DOHH2 (cell line): ENCODE results near the gene HAUS3.

Source experiments
- H3F3A ChIP-seq: fragments of 200-600 bp; sonication (generic), shearing (Covaris generic); 2 replicates; pipeline ENCODE4 v1.6.0; 2016; ENCODE audit warnings: antibody characterized with exemption, mild to moderate bottlenecking; ENCODE audit not compliant: control insufficient read depth, insufficient read depth
- H3K27ac ChIP-seq: fragments of 200-600 bp; sonication (generic); 2 replicates; pipeline ENCODE4 v1.5.1; 2014; ENCODE audit warnings: low read depth, mild to moderate bottlenecking, low read length, moderate library complexity
- H3K27me3 ChIP-seq: fragments of 200-600 bp; sonication (generic); 2 replicates; pipeline ENCODE4 v1.6.1; 2014; ENCODE audit warnings: mild to moderate bottlenecking, low read length, mixed read lengths; ENCODE audit not compliant: control insufficient read depth
- H3K36me3 ChIP-seq: fragments of 200-600 bp; sonication (generic); 2 replicates; pipeline ENCODE4 v1.6.1; 2014; ENCODE audit warnings: mild to moderate bottlenecking, low read length, moderate library complexity, mixed read lengths; ENCODE audit not compliant: control insufficient read depth
- H3K4me1 ChIP-seq: fragments of 200-600 bp; sonication (generic); 2 replicates; pipeline ENCODE4 v1.6.1; 2014; ENCODE audit warnings: mild to moderate bottlenecking, low read length, mixed read lengths; ENCODE audit not compliant: control insufficient read depth
- H3K4me2 ChIP-seq: fragments of 200-600 bp; sonication (generic); 2 replicates; pipeline ENCODE4 v1.6.0; 2014; ENCODE audit warnings: mild to moderate bottlenecking, low read length, moderate library complexity
- H3K4me3 ChIP-seq: fragments of 200-600 bp; sonication (generic); 2 replicates; pipeline ENCODE4 v1.5.1; 2014; ENCODE audit warnings: mild to moderate bottlenecking, low read length, mixed read lengths
- H3K79me2 ChIP-seq: fragments of 200-600 bp; sonication (generic); 2 replicates; pipeline ENCODE4 v1.6.1; 2014; ENCODE audit warnings: mild to moderate bottlenecking, low read length, mixed read lengths; ENCODE audit not compliant: control insufficient read depth
- H3K9me2 ChIP-seq: fragments of 200-600 bp; sonication (generic); replicated peaks from 2 replicates; pipeline ENCODE4 v1.6.1; 2014; ENCODE audit warnings: mild to moderate bottlenecking, low read length, mixed read lengths; ENCODE audit not compliant: control insufficient read depth
- H3K9me3 ChIP-seq: fragments of 200-600 bp; sonication (generic); 2 replicates; pipeline ENCODE4 v1.6.1; 2014; ENCODE audit warnings: antibody characterized with exemption, low read length, mixed read lengths; ENCODE audit not compliant: control insufficient read depth, insufficient read depth
- H4K20me1 ChIP-seq: fragments of 200-600 bp; sonication (generic); 2 replicates; pipeline ENCODE4 v1.6.0; 2014; ENCODE audit warnings: low read depth, mild to moderate bottlenecking, antibody characterized with exemption, low read length, moderate library complexity; ENCODE audit not compliant: control insufficient read depth, insufficient read depth
- CTCF ChIP-seq: fragments of 200-600 bp; sonication (generic); IDR thresholded peaks from one replicate; pipeline ENCODE4 v1.5.1; 2014; ENCODE audit warnings: antibody characterized with exemption, mild to moderate bottlenecking, low read depth, low read length; ENCODE audit not compliant: poor library complexity, severe bottlenecking
- EZH2phosphoT487 ChIP-seq: fragments of 200-600 bp; sonication (generic); IDR thresholded peaks from 2 replicates; pipeline ENCODE4 v1.6.1; 2017; ENCODE audit warnings: borderline replicate concordance, mild to moderate bottlenecking, antibody characterized with exemption, low read length, moderate library complexity, mixed read lengths

HAUS3 gene

GRCh38 chr4:2272026-2272827 is 30.3 kb upstream of the HAUS3 start:
- no peaks in the 10 kb centered on the region for H3K4me1 ChIP-seq
- H3K9me2 ChIP-seq = no peaks in the 10 kb centered on the region
- H3K27me3 ChIP-seq = no peaks in the 10 kb centered on the region
- no peaks in the 10 kb centered on the region for H4K20me1 ChIP-seq
- H3K36me3 ChIP-seq = no peaks in the 10 kb centered on the region
- H3K27ac ChIP-seq = no peak overlapping the region
- no peak overlapping the region for H3K4me2 ChIP-seq
- H3K9me3 ChIP-seq = no peaks in the 10 kb centered on the region
- H3K4me3 ChIP-seq = no peak overlapping the region
- TF ChIP-seq CTCF (no peak), EZH2phosphoT487 (no peak)
- H3K79me2 ChIP-seq = no peaks in the 10 kb centered on the region
- H3F3A ChIP-seq = no peaks in the 10 kb centered on the region

GRCh38 chr4:2271279-2272025 is 29.5 kb upstream of the HAUS3 start:
- Histone ChIP-seq H4K20me1 (no peaks in the 10 kb centered on the region), H3K79me2 (no peaks in the 10 kb centered on the region), H3K9me2 (no peaks in the 10 kb centered on the region), H3K36me3 (no peaks in the 10 kb centered on the region), H3K4me3 (no peak overlapping the region), H3K4me2 (no peak overlapping the region), H3K9me3 (no peaks in the 10 kb centered on the region), H3F3A (no peaks in the 10 kb centered on the region), H3K27me3 (no peaks in the 10 kb centered on the region), H3K4me1 (no peaks in the 10 kb centered on the region), H3K27ac (no peak overlapping the region)
- TF ChIP-seq CTCF (no peak), EZH2phosphoT487 (no peak)

- Histone ChIP-seq H3K27ac (no peak overlapping the region), H3K9me3 (no peaks in the 10 kb centered on the region), H4K20me1 (no peaks in the 10 kb centered on the region), H3K4me1 (no peaks in the 10 kb centered on the region), H3K9me2 (no peaks in the 10 kb centered on the region), H3F3A (no peaks in the 10 kb centered on the region), H3K4me3 (no peak overlapping the region), H3K4me2 (no peak overlapping the region), H3K36me3 (no peaks in the 10 kb centered on the region), H3K79me2 (no peaks in the 10 kb centered on the region), H3K27me3 (no peaks in the 10 kb centered on the region)
- no peak for TF ChIP-seq CTCF
- TF ChIP-seq EZH2phosphoT487 = no peak
These were observed 28.6 kb upstream of the HAUS3 start for GRCh38 chr4:2270341-2271165.
